OCI-LY7 (cell line): Measurements from ENCODE around the gene TDRD9.

Experiments
- EZH2phosphoT487 ChIP-seq: fragments of 200-600 bp; sonication (generic); IDR thresholded peaks from 2 replicates; pipeline ENCODE4 v1.6.1; 2018; ENCODE audit warnings: low read depth, borderline replicate concordance, mild to moderate bottlenecking, mixed run types, antibody characterized with exemption, low read length, moderate library complexity, mixed read lengths
- TF ChIP-seq, protein P1 (sequence below): fragments of 200-600 bp; sonication (generic); conservative IDR thresholded peaks from 2 replicates; pipeline ENCODE4 v1.5.1; 2014; ENCODE audit warnings: mild to moderate bottlenecking, antibody characterized with exemption, low read length, moderate library complexity, mixed read lengths

DNA sequence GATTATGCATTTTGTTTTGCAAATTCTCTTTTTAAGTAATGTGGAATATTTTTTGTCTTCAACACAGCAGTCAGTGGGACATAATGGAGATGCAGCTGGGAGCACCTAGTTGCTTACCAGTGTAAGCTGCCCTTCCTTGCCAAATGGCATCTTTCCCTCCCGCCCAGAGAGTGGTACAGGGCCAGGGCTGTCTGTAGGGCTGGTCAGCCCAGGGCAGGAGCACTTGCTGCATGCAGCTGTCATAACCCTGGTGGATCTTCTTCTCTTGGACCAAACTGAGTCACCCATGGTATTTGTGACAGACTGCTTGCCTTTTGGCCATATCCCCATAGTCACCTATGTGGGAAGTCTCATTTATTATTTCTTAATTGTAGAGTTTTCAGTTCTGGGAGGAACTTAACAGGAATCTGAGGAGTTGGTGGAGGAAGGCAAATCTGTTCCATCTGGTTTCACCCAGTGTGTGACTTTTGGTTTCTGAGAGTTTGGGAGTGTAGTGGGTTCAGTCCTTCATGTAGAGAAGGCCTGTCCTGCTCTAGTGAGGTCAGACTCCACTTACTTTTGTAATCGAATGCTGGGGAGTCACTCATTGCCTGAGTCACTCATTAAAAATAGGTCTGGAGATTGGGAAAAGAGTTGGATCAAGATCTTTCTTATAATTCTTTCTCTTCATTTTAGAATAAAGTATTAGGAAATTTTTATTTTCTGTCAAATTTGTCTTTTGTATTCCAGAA lies 95.2 kb downstream of the TDRD9 start:
- TF ChIP-seq, protein P1, sequence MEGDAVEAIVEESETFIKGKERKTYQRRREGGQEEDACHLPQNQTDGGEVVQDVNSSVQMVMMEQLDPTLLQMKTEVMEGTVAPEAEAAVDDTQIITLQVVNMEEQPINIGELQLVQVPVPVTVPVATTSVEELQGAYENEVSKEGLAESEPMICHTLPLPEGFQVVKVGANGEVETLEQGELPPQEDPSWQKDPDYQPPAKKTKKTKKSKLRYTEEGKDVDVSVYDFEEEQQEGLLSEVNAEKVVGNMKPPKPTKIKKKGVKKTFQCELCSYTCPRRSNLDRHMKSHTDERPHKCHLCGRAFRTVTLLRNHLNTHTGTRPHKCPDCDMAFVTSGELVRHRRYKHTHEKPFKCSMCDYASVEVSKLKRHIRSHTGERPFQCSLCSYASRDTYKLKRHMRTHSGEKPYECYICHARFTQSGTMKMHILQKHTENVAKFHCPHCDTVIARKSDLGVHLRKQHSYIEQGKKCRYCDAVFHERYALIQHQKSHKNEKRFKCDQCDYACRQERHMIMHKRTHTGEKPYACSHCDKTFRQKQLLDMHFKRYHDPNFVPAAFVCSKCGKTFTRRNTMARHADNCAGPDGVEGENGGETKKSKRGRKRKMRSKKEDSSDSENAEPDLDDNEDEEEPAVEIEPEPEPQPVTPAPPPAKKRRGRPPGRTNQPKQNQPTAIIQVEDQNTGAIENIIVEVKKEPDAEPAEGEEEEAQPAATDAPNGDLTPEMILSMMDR, result no peak
- TF ChIP-seq EZH2phosphoT487, result no peak
